ENCODE results near the gene CAMSAP2.

DNA sequence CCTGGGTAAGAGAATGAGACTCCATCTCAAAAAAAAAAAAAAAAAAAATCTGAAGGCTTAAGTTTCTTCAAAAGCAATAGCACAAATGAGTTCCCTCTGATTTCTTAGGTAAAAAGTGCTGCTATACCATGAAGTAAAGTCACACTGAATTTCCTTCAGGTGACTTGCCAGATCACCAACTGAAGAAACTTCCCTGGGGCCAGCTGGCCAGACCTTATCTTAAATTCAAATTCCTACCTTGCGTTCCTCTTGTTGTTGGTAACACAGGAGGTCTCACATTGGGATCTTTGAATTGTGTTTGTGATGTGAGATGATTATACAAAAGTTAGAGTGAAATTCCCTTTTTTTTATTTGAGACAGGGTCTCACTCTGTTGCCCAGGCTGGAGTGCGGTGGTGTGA, 167.8 kb downstream of the CAMSAP2 start:
- TF ChIP-seq, protein P1, sequence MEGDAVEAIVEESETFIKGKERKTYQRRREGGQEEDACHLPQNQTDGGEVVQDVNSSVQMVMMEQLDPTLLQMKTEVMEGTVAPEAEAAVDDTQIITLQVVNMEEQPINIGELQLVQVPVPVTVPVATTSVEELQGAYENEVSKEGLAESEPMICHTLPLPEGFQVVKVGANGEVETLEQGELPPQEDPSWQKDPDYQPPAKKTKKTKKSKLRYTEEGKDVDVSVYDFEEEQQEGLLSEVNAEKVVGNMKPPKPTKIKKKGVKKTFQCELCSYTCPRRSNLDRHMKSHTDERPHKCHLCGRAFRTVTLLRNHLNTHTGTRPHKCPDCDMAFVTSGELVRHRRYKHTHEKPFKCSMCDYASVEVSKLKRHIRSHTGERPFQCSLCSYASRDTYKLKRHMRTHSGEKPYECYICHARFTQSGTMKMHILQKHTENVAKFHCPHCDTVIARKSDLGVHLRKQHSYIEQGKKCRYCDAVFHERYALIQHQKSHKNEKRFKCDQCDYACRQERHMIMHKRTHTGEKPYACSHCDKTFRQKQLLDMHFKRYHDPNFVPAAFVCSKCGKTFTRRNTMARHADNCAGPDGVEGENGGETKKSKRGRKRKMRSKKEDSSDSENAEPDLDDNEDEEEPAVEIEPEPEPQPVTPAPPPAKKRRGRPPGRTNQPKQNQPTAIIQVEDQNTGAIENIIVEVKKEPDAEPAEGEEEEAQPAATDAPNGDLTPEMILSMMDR (IDR thresholded peaks at IDR 0.05; ENCODE audit: poor library complexity), result no peak
- no peak for TF ChIP-seq EZH2 (IDR thresholded peaks at IDR 0.05; ENCODE audit: borderline replicate concordance)
